HT-29 (cell line): ENCODE results near the gene MAST1. TPM values are rescaled to one million over a fixed set of nuclear protein-coding genes. Genes with fewer than 3 reads are reported as not detected.
"Not testable (repeated sequence)": the region's sequence is repeated elsewhere in the genome, so short reads cannot be mapped to it uniquely, and the experiment has no call there.

ENCODE experiments used
- DNase-seq: peaks from one replicate; pipeline ENCODE4 v3.0.0-alpha.2; 2015; ENCODE audit warnings: low spot score
- total RNA-seq: library from RNA; depleted of rRNA; stranded (reverse); fragments of >200 nt; shearing (Covaris generic); gene quantifications from 2 replicates; pipeline ENCODE4 v1.2.3, GENCODE V29; 2014

Gene MAST1
- total RNA-seq, 1 experiment from 2014 or later: 0.58 TPM

GRCh38 chr19:12871681-12872080, 33.4 kb downstream of the MAST1 start:
- no peak for DNase-seq

DNA sequence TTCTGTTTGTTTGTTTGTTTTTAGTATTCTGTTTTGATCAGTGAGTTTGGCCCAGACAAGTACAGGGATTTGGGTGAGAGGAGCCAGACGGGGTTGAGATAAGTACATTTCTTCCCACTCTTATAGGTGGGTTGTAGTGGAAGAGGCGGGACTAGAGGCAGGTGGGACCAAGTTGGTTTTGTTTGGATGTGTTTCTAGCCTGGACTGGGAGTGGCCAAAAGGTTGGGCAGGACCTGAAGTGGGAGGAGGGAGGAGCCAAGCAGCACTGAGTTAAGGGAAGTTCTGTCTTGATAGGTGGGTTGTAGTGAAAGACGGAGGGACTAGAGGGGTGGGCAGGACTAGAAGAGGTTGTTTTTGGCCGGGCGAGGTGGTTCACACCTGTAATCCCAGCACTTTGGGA, 33.9 kb downstream of the MAST1 start:
- peak; percentile 16 for DNase-seq

GRCh38 chr19:12872941-12873890, 34.9 kb downstream of the MAST1 start:
- peak; percentile 81 for DNase-seq

- DNase-seq: no peak
Observed at GRCh38 chr19:12873891-12874745, 35.8 kb downstream of the MAST1 start.

DNA sequence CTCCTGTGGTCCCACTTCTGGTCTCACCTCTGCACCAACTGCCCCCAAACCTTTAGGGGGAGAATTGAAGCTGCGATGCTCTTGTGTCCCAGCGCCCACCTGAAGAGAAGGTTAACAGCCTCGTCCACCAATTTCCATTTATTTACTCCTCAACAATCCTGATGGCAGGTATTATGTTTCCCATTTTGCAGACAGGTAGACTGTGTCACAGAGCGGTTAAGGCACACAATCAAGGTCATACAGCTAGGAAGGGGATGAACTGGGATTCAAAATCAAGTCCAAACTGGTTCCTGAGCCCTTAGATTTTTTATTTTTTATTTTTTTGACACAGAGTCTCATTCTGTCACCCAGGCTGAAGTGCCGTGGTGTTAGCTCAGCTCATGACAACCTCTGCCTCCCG, 36.8 kb downstream of the MAST1 start:
- DNase-seq: no peak

DNA sequence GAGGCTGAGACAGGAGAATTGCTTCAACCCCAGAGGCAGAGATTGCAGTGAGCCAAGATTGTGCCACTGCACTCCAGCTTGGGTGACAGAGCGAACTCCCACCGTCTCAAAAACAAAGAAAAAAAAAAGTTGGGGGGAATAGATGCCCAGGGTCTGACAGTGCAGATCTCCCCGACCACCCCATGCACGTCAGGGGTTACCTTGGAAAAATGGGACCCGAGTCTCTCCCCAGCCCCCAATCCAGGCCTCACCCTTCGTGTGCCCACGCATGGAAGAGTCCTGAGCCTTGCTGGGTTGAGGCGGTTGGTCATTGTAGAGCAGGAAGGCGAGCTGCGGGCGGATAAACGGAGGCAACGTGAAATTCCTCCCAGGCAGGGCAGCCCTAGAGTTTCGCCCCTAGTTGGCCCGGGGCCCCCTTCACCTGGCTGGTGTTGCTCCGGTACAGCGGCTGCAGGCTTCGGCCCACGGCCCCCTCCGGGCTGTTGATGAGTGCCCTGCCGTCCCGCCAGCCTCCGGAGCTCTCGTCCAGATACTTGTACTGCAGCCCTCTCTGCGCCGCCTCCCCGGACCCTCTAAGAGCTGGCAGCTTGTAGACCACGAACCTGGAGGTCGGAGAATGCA, 42.3 kb downstream of the MAST1 start:
- DNase-seq: no peak

GRCh38 chr19:12881172-12881808, 43.0 kb downstream of the MAST1 start, which contains the start of gene DNASE2:
Gene DNASE2, minus strand, starts transcription at chr19:12881449. Its CDS starts 74 bp downstream, at chr19:12881375.
- DNase-seq: peak; percentile 79

DNA sequence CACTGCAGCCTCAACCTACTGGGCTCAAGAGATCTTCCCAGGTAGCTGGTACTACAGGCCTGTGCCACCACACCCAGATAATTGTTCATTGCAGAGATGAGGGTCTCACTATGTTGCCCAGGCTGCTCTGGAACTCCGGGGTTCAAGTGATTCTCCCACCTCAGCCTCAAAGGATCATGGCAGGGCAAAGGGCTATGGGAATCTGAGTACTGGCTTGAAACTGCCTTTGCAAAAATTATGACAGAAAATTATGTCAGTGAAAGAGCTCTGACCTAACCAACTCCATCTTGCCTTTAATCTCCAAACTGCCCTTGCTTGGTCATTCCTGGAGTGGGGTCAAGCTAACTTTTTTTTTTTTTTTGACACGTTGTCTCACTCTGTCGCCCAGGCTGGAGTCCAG, 44.3 kb downstream of the MAST1 start:
- no peak for DNase-seq

DNA sequence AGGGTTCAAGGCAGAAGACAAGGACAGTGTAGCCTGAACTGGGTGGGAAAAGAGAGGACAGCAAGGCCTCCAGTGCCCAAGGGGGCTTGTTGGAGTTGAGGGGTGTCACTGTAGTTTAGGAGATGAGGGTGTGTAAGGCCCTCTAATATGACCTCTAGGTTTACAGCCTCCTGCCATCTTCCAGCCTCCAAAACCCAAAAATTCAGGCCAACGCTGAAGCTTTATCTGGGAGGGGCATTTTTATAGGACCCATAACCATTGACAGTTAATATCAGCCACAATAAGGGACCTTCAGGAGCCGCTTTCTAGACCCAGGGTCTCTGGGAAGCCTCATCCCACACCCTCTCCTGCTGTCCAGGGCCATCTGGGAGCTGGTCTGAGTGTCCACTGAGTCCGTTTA, 45.9 kb downstream of the MAST1 start:
- no peak for DNase-seq

GRCh38 chr19:12884627-12884925, 46.3 kb downstream of the MAST1 start:
- no peak for DNase-seq

DNA sequence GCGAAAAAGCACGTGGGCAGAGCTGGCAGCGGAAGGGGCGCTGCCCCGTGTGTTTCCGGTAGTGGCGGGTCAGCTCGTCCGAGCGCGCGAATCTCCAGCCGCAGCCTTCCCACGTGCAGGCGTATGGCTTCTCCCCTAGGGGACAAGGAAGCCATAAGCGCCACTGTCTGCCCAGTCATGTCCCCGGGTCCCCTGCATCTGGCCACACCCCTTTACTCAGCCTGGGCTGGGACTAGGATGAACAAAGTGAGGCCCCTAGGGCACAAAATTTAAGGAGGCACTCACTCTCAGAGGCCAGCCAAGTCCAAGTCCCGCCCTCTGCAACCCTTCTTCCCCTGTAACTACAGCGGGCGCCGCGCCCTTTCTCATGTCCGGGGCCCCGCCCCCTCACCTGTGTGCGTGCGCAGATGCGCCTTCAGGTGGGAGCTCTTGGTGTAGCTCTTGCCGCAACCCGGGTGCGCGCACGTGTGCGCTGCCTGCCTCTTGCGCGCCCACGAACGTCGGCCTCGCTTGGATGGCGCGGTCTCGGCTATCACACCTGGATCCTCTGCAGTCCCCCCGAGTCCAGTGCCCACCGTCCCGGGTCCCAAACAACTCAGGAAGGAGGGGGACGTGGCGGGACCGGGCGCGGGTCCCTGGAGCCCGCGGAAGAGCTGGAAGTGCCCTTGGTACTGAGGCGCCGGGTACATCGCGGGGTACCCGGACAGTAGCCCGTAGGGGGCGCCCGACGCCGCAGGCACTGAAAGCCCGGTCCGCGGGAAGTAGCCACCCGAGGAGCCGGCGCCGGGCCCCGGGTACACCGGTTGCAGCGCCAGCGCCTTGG, 46.8 kb downstream of the MAST1 start:
- peak; percentile 56 for DNase-seq

DNA sequence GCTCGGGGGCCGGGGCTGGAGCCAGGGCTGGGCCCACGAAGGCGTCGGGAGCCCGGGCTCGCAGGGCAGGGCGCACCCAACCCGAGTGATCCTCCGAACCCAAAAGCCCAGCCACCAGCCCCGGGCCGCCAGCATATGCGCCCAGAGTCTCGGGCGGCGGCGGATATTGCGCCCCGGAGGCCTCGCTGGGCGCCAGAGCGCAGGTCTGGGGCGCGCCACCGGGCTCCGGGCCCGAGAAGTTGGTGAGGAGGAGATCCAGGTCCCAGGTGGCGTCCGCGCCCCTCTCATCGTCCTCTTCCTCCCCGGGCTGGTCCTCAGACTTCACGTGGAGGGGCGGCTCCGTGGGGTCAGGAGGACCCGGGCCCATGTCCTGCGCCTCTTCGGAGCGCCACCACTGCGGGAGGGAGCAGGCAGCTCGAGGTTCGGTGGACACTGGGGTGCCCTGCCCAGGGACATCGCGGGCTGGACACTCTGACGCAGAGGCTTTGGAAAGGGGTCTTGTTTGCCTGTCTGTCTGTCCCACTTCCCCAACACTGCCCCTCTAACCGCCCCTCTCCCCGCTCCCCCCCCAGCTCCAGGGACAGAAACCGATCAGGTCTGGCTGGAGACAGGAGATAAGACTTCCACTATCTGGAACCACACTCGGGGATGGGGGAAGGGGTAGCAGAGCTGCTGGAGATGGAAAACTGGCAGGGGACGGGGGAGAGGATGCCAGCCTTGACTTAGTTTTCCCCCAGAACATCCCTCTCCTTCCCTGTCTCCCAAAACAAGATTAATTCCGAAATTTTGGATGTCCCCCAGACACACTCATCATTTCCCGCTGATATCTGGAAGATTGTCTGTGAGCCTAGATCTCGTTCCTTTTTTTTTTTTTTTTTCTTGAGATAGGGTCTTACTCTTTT, 47.7 kb downstream of the MAST1 start:
- no peak for DNase-seq

DNA sequence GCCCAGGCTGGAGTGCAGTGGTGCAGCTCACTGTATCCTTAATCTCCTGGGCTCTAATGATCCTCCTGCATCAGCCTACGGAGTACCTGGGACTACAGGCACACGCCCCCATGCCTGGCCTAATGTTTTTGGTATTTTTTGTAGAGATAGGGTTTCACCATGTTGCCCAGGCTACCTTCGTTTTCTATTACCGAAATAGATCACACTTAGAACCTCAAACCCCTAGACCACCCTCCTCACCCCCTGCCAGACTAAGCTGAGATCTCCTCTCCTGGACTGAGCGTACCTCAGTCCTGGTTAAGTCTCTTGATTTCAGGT, 48.3 kb downstream of the MAST1 start:
- no peak for DNase-seq

GRCh38 chr19:12886969-12887747, 48.8 kb downstream of the MAST1 start, which contains the start of gene KLF1:
Gene KLF1, minus strand, starts transcription at chr19:12887201. Its CDS starts 61 bp downstream, at chr19:12887140.
- DNase-seq: no peak

DNA sequence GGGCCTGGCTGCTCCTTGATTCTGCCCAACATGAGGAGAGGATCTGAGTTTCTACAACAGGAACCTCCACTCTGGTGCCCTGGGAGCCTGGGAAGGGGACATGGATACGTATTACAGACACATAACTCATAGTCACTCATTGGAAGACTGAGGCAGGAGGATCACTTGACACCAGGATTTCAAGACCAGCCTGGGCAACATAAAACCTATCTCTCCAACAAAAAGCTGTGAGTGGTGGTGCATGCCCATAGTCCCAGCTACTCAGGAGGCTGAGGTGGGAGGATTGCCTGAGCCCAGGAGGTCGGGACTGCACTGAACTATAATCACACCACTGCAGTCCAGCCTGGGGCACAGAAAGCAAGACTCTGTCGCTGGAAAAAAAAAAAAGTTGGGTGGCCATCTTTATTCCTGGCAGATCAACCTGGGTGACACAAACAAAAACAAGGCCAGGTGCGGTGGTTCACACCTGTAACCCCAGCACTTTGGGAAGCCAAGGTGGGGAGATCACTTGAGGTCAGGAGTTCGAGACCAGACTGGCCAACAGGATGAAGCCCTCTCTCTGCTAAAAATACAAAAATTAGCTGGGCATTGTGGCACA, 49.8 kb downstream of the MAST1 start:
- no peak for DNase-seq

DNA sequence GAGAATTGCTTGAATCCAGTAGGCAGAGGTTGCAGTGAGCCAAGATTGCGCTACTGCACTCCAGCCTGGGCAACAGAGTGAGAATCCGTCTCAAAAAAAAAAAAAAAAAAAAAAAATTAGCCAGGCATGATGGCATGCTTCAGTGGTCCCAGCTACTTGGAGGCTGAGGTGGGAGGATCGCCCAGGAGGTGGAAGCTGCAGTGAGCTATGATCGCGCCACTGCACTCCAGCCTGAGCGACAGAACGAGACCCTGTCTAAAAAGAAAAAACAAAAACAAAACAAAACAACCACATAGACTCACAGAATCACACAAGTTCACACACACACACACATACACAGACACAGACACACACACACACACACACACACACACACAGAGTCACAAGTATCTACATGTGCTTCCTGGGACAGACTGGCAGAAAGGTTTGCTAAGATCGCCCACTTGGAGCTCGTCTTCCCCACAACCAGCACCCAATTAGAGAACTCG, 52.0 kb downstream of the MAST1 start:
- DNase-seq: not testable (repeated sequence)

- DNase-seq: peak; percentile 95
Observed at GRCh38 chr19:12890787-12891552, 52.7 kb downstream of the MAST1 start, which contains the start of gene GCDH. Gene GCDH, plus strand, starts transcription at chr19:12891160. Its CDS starts 145 bp downstream, at chr19:12891305.
